ENCODE data around the gene TNNI2.

The TNNI2 gene

DNA sequence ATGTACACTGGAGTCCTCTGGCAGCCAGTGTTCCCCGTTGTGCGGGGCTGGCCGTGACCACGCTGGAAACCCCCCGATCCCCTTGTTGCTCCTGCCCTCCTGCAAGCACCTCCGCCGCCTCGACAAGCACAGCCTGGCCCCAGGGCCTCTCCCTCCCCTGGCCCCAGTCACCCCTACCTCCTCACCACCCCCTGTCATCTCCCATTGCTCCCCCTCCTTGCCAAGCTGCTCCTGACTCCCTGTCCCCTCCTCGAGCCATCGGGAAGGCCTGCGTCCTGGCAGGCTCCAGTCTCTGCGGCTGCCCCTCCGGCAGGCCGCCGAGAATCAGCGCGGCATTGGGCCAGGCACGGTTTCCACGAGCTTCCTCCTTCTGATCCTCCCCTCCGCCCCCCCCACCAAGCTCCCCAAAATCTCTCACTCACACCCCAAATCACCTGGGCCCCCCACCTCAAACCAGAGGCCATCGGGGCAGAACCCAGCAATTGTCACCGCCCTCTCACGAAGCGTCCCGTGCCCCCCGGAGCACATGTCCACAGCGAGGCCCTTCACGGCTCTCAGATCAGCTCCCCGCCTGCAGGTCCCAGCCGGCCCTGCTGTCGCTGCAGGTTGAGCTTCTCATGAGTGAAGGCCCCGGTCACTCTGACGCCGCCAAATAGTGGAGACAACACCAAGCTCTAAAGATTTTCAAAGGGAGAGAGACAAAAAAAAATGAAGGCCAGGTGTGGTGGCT is 8.4 kb downstream of the TNNI2 start:
- DNase-seq = no peak

- DNase-seq = no peak
Measured at GRCh38 chr11:1847926-1848639, 9.3 kb downstream of the TNNI2 start.

- DNase-seq = no peak
Measured at GRCh38 chr11:1848640-1849430, 10.1 kb downstream of the TNNI2 start.

DNA sequence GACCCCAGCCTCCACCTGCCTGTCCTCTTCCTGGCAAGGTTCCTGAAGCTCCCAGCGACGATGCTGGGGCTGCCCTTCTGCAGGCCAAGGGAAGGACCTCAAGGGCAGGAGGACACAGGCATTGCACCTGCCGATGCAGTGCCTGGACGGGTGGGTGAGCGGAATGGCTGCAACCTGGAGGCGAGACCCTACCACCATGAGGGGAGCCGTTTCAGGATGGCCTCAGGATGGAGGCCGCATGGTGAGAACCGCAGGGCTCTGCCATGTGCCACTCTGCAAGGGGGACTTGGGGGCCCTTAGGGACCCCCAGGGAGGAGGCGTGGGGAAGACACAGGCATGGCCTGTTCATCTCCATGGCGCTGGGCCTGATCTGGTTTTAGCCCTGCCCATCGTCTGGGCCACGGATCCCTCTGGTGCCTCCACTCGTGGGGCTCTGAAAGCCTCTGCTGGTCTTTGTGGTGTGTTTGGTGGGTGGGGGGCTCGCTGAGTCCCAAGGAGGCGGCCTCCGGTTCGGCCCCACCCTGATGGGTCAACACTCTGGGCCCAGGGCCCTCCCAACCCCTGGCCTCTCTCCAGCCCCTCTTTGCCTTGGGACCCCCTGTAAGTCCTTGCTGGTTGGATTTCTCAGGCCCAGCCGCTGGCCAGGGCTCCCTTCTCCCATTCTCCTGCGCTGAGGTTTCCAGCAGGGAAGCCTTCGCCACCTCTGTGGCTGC is 12.8 kb downstream of the TNNI2 start:
- no peak for DNase-seq

GRCh38 chr11:1852271-1852876 is 13.6 kb downstream of the TNNI2 start:
- peak; percentile 27 for DNase-seq

DNA sequence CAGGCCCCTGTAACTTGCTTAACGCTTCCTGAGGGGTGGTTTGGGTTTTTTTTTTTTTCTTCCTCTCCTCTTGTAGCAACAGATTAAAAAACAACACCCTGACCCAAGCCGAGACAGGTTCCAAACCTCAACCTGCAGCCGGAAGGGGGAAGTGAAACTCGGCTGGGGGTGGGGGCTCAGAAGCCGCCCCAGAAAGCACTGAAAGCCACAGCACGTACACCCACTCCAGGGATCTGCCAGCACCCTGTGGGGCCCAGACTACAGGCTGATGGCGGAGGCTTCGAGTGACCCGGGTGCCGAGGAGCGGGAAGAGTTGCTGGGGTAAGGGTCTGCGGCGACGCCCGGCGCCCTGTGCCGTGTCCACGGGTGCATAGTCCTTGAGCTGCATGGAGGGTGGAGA is 14.1 kb downstream of the TNNI2 start, which contains the start of gene LSP1:
Gene LSP1 (plus strand): TSS at position 208 of the 400 bp plus-strand sequence. CDS start 61 bp downstream, at position 269.
- peak; percentile 75 for DNase-seq

GRCh38 chr11:1853376-1854131 is 14.8 kb downstream of the TNNI2 start:
- DNase-seq = no peak

DNA sequence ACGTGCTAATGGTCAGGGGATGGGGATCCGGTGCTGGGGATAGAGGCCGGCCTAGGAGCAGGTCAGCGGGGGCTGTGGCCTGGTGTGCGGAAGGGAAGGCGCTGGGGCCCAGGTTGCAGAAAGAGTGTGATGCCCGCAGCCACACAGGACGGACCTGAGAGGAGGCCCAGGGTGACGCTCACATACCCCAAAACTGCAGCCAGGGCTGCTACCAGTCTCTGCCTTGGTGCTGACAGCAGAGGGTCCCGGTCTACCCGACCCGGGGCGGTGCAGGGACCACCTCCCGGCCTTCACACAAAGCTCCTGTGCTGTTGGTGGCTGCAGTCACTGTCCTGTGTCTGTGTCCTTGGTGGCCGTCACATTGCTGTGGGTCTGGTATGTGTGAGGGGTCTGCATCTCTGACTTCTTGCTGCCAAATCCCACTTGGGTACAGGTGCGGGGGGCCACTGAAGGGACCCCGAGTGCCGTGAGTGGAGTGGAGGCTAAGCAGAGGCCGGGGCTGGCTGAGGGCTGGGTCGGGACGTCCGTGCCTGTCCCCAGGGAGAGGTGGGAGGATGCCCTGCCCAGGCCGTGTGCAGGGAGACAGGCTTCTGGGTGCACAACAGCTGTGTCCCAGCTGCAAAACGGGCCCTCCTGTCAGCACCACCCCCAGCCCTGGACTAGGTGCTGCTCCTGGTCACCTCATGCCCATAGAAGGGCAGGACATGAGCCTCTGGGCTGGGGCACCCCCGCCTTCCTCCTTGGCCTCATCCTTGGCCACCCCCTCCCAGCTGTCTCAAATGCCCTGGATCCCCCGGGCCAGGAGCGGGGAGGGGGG is 15.6 kb downstream of the TNNI2 start:
- DNase-seq = no peak

DNA sequence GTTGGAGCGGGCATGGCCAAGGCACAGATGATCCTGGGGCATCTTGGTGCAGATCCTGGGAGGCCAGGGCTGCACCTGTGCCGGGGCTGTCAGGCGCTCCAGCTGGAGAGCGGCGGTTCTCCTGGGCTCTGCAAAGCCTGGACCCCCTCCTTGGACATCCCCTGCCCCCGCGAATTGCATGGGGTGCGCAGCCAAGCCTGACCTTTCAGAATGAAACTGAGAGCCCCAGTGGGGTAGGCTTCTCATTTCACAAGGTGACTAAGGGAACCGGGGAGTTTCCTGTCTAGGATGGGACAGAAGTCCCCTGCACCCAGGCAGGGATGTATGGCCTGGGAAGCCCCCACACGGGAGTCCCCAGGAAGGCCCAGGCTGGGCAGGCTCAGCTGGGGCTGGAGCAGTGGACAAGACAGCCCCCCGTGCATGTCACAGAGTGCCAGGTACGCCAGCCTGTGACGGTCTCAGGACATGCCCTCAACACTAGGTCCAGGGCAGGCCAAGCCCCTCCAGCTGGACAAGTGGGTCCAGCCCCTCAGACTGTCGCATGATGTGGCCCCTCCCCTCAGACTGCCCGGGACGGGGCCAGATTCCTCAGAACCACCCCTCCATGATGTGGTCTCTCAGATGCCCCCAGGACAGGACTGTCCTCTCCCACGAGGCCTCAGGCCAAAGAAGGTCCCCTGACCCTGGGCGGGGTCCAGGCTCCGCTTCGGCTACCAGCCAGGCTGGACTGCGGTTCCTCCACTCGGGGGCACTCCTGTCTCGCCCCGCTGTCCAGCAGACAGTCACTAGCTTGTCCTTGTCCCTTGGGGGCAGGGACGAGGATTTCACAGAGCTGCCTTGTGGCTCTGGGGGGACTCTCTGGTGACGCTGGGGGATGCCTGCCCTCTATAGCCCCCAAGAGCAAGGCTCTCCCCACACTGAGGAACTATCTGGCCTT is 16.4 kb downstream of the TNNI2 start:
- peak; percentile 33 for DNase-seq

- no peak for DNase-seq
Measured at GRCh38 chr11:1855886-1856265, 17.1 kb downstream of the TNNI2 start.

GRCh38 chr11:1856306-1857005 is 17.7 kb downstream of the TNNI2 start:
- DNase-seq = no peak

GRCh38 chr11:1857064-1857463 is 18.3 kb downstream of the TNNI2 start:
- DNase-seq = no peak

GRCh38 chr11:1858154-1858553 is 19.4 kb downstream of the TNNI2 start:
- DNase-seq = no peak

DNA sequence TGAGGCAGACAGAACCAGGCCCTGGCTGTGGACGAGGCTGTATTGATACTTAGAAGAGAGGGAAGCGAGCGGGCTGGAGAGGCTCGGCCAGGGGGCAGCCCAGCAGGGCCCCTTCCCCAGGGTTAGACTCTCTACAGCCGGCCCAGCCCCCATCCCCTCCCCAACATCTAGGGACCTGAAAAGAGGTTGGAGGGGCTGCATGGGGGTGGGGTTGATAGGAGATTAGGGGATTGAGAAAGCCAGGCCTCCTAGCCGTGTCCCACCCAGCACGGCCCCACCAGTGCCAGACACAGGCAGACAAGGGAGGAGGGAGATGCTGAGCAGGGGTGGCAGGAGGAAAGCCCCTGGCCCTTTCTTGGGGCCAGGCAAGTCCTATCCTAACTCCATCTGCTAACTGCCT is 19.8 kb downstream of the TNNI2 start:
- no peak for DNase-seq

DNA sequence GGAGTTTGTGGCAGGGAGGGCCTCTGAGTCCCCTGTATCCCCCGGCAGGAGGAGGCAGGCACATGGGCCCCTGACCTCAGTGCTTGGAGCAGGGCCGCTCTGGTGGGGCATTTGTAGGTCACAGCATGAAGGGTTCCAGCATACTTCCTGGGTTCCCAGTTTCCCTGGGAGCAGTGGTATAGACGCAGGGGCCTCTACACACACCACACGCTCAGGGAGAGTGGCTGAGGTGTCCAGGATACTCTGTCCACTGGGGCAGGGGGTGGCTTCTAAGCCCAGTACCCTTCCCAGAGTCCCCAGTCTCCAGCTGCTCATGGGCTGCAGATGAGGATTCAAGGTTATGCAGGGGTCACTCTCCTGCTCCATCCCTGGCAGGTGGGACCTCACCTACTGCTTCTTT is 20.2 kb downstream of the TNNI2 start:
- DNase-seq = no peak

GRCh38 chr11:1860108-1860507 is 21.3 kb downstream of the TNNI2 start:
- no peak for DNase-seq

- DNase-seq = no peak
Measured at GRCh38 chr11:1861435-1862411, 22.9 kb downstream of the TNNI2 start.
